Raji (cell line): ENCODE measurements around the gene IFIT1B.

Source experiments
- POLR2A ChIP-seq: IDR thresholded peaks from 2 replicates; pipeline ENCODE4 v1.6.1; 2011; ENCODE audit warnings: low read depth, low read length, control low read depth; ENCODE audit not compliant: insufficient read depth

IFIT1B gene

GRCh38 chr10:89368129-89368528 lies 9.7 kb upstream of the IFIT1B start:
- no peak for TF ChIP-seq POLR2A

DNA sequence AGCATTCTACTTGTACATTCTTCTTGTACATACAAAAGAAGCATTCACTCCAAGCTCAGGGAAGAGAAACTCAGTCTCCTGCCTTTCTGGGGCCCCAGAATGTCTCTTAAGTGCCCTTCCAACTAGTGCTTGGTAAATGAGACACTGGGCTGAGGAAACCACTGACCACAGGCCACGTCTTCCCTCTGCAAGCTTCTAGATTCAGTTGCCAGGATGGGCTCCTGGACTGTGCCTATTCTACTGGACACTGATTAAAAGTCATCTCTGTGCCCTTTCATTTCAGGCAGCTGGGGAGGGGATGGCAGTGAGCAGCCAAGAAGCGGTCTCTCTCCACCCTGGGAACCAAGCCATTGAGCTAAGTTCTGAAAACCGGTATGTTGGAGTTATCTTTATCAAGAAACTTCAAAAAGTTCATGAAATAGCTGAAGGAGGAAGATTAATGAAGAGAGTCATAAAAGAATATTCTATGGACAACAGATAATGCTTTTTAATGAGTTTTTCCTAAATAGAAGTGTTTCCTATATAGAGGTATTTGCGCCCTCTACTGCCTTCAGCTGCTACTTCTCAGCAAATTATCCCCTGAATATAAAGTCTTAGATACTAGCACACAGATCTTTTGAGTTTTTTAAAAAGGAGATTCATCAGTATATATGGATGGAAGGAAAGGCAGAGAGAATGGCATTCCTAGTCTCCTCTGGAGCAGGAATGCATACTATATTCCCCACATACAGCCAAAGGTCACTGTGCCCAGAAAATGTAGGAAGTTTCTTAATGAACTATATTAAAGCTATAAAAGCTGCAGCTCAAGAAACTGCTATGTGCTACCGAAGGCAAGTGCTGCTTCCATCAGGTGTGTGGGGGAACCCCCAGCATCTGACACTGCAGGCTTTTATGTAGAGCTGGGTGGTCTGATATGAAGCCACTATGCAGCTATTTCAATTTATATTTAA lies 8.4 kb upstream of the IFIT1B start:
- TF ChIP-seq POLR2A, result no peak

- TF ChIP-seq POLR2A, result no peak
These were observed 6.8 kb upstream of the IFIT1B start for GRCh38 chr10:89371079-89371478.

GRCh38 chr10:89371987-89372386 lies 5.9 kb upstream of the IFIT1B start:
- no peak for TF ChIP-seq POLR2A

- TF ChIP-seq POLR2A, result no peak
These were observed 3.7 kb upstream of the IFIT1B start for GRCh38 chr10:89373916-89374711.

DNA sequence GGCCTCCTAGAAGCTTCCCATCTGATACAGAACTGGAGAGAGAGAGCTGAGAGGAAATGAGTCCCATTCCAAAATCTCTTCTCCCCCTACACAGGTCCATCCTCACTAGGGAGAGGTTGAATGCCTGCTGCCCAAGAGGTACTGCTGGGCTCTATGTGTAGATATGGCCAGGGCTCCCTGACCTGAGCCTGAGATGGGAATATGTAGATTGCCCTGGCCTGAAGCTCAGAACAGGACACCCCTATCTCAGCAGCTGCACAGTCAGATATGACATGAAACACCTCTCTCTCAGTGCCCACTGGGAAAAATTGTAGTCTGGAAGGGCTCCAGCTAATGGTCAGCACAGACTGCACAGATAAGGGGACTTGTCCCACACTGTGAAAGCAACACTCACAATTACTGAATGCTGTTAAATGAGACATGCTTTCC lies 3.1 kb upstream of the IFIT1B start:
- no peak for TF ChIP-seq POLR2A

DNA sequence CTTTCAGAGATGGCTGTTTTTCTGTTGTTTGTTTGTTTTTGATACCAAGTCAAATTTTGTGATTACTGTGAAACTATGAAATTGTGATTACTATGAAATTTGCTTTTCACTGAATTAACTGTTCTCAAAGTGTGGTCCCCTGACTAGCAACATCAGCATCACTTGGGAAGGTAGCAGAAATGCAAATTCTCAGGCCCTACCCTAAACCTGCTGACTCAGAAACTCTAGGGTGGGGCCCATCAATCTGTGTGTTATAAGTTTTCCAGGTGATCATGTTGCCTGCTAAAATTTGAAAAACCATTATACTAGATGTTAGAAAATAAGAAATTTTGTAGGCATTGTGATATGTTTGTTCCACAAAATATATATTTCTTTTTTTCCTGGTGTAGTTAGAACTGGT lies 1.2 kb downstream of the IFIT1B start:
- no peak for TF ChIP-seq POLR2A

- no peak for TF ChIP-seq POLR2A
These were observed 4.9 kb downstream of the IFIT1B start for GRCh38 chr10:89382757-89383156.

DNA sequence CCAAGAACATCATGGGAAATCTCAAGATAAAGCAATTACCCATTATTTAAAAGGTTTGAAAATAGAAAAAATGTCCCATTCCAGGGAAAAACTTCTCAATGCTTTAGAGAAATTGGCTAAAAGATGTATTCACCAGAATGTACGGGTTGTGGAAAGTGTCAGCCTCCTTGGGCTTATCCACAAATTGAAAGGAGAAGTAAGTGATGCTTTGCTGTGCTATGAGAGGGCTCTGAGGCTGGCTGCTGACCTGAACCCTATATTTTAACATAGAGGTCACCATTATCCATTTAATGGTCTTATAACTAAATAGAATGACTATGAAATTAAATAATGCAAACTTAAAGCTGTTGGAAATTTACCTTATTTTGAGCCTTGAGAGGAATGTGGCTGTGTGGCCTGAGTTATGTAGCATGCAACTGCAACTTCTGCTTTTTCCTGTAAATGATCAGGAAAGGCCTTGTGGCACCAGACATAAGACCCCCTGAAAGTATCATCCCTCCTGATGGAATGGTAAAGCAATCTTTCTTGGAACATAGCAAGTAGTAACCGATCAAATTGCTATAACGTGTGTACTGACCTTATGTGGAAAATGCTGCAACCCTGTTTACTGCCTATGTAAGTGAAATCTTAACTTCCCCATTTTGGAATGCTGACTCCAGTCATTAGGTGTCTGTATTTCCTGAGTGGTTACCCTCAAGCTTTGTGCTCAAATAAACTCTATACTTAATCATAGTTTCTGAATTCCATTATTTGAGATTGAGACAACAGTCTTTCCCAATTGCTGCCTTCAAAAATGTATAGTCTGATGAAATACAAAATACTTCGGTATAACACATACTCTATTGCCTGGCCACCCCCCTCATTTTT lies 6.9 kb downstream of the IFIT1B start:
- TF ChIP-seq POLR2A, result no peak

DNA sequence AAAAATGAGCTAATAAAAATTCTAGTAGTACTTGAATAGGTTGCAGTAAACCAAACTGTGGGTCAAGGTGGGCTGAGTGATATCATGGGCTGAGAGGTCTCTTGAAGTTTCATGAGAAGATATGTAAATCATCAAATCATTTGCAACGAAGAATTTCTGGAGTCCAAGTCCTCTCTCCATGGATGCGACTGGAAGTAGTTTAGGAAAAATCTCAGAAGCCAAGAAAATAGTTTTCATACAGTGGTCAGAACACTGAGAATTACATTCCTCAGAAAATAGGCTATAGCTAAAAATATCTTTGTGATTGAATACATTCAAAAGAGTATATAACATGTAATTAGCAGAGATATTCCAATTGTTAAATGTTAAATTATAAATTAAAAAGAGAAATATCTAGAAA lies 10.9 kb downstream of the IFIT1B start:
- TF ChIP-seq POLR2A, result no peak

- TF ChIP-seq POLR2A, result no peak
These were observed 11.4 kb downstream of the IFIT1B start for GRCh38 chr10:89389254-89389653.

DNA sequence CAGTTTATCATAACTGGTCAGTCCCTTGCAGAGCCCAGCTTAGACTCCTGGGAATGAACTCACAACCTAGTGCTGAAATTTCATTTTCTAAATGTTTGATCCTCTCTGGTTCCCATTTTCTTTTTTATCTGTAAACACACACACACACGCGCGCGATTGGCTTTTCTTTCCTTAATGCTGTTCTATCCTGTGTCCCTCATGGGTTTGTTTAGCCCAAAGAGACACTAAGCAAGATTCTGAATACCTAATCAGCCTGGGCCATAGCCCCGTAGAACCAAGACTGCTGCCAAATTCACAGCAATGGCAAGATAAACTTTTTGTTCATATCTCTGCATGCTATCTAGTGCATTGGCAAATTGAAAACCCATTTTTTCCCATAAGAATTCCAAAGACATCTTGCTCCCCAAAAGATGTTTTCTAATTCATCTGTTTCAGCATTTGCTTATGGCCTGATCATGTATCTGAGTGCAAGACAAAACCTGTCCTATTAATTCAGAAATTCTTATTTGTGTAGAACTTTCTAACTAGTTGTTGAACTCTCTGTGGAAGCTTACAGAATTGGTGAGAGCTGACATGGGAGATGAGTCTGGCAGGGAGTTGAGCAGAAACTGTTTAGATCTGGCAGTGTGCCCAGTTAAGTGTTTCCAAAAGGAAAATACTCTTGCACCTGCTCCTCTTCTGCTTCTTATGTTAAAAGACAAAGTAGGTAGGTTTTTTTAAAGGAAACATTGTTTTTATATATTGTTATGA lies 12.8 kb downstream of the IFIT1B start:
- TF ChIP-seq POLR2A, result no peak

- TF ChIP-seq POLR2A, result no peak
These were observed 14.3 kb downstream of the IFIT1B start, which contains the start of gene IFIT1 for GRCh38 chr10:89391907-89392756. Gene IFIT1 (plus strand): TSS chr10:89392623. CDS start chr10:89392713, 90 bp downstream.

DNA sequence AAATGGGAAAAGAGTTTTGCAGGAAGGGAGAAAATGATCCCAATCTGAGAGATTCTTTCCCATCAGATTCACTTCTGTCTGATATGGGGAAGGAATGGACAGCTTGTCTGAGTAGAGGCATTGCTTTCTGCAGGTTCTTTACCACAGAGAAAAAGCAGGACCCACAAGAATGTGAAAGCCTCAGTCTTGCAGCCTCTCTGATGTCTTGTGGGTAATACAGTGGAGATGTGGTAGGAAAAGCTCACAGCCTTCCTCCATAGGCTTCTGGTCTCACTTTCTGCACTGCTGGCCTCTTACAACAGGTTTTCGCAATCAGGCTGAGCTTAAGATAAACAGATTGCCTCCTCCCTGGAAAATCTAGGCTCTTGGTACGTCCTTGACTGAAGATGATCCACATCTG lies 15.1 kb downstream of the IFIT1B start:
- TF ChIP-seq POLR2A, result no peak

- no peak for TF ChIP-seq POLR2A
These were observed 16.0 kb downstream of the IFIT1B start for GRCh38 chr10:89393898-89394297.
